Mesodermal cell (in vitro differentiated cells): ENCODE results near the gene PNRC1. TPM values are rescaled to one million over a fixed set of nuclear protein-coding genes. Genes with fewer than 3 reads are reported as not detected.
"Not testable (repeated sequence)": the region's sequence is repeated elsewhere in the genome, so short reads cannot be mapped to it uniquely, and the experiment has no call there.

Experiments used
- H3K27ac ChIP-seq: 2 replicates; pipeline ENCODE4 v1.7.0; 2013; ENCODE audit warnings: mild to moderate bottlenecking, low read depth, low read length, moderate library complexity; ENCODE audit not compliant: severe bottlenecking
- H3K36me3 ChIP-seq: 2 replicates; pipeline ENCODE4 v1.7.1; 2013; ENCODE audit warnings: mild to moderate bottlenecking, low read length, moderate library complexity; ENCODE audit not compliant: control insufficient read depth, insufficient read depth
- H3K4me1 ChIP-seq: one replicate; pipeline ENCODE4 v1.7.1; 2013; ENCODE audit warnings: mild to moderate bottlenecking, low read length; ENCODE audit not compliant: insufficient read depth, control insufficient read depth, poor library complexity, severe bottlenecking
- H3K4me3 ChIP-seq: 2 replicates; pipeline ENCODE4 v1.7.0; 2013; ENCODE audit warnings: low read length, control low read depth, mild to moderate bottlenecking; ENCODE audit not compliant: insufficient read depth, poor library complexity, severe bottlenecking; ENCODE audit errors: extremely low read depth
- H3K9me3 ChIP-seq: 2 replicates; pipeline ENCODE4 v1.7.1; 2013; ENCODE audit warnings: mild to moderate bottlenecking, low read length, moderate library complexity; ENCODE audit not compliant: control insufficient read depth
- WGBS, 2 experiments: methylation state at CpG; one replicate each; pipeline ENCODE4 v1.1.5; 2013; ENCODE audit warnings: missing lambda C conversion rate in 2 of 2; ENCODE audit not compliant: insufficient coverage in 2 of 2; 5-methylcytosine and 5-hydroxymethylcytosine counted together
- polyA plus RNA-seq, 2 experiments: library from polyadenylated mRNA; stranded (reverse); fragments of 50-300 nt; gene quantifications; one replicate each; pipeline ENCODE4 v1.2.3, GENCODE V29; 2013

Gene PNRC1
- 89.4 TPM for polyA plus RNA-seq (2013, experiment 1 of 2)
- polyA plus RNA-seq (2013, experiment 2 of 2): 112 TPM

DNA sequence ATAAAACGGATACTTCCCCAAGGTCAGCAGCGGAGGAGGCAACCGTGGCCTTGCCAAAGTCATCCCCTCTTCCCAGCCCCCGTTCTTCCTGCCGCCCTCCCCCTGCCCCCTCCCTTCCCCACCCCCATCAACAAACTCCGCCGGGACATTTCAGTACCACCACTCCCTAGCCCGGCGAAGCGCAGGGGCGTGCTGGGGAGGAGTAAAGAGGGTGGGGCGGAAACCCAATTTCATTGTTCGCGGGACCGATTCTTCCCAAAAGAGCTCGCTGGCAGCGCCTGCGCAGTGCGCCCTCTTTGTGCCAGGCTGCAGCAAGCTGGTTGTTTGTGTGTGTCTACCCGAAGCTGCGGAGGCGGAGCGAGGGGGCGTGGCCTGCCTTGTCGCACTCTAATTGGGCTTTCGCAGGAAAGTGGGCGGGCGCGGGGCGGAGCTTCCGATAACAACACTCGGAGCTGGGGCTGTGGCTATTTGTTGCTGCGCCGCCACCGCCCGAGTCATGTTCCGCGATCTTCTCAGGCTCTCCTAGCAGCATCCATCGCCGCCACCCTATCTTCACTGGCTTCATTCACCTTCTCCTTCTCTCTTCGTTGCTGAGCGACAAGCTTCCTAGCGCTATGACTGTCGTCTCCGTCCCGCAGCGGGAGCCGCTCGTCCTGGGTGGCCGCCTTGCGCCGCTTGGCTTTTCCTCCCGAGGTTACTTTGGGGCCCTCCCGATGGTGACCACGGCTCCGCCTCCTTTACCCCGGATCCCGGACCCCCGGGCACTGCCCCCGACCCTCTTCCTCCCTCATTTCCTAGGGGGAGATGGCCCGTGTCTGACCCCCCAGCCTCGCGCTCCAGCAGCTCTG is at the start of gene PNRC1:
PNRC1 (plus strand) TSS at position 471 of the 848 bp plus-strand sequence; CDS start at position 615, 144 bp downstream.
- peaks cover 2% of the 10 kb centered on the region for H3K4me1 ChIP-seq
- H3K9me3 ChIP-seq: no peaks in the 10 kb centered on the region
- H3K27ac ChIP-seq: peak within 1 kb of the TSS; percentile 98
- peaks cover 33% of the 10 kb centered on the region for H3K36me3 ChIP-seq
- 0% methylated on average over 35 to 47 of the region's 63 CpGs for WGBS, 2 experiments
- H3K4me3 ChIP-seq: peak within 1 kb of the TSS; percentile 99

DNA sequence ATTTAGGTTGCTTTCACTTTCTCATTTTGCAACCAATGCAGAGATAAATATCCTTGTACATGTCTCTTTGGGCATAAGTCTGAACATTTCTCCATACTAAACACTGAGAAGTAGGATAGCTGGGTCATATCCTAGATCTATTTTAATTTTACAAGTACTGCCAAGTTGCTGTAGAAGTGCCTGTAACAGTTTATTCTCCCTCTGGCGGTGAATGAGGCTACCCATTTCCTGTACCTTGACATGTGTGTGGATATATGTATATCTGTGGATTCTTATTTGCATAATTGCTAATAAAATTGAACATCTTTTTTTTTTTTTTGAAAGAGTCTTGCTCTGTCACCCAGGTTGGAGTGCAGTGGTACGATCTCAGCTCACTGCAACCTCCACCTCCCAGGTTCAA is 48.0 kb upstream of the PNRC1 start:
- Histone ChIP-seq H3K4me1 (peaks cover 8% of the 10 kb centered on the region), H3K4me3 (no peak overlapping the region), H3K27ac (no peak overlapping the region), H3K9me3 (peaks cover 10% of the 10 kb centered on the region), H3K36me3 (no peaks in the 10 kb centered on the region)
- no CpG with 5 or more reads among the region's 2 CpGs for WGBS, 2 experiments

- Histone ChIP-seq H3K36me3 (no peaks in the 10 kb centered on the region), H3K9me3 (peaks cover 17% of the 10 kb centered on the region), H3K4me3 (no peak overlapping the region), H3K4me1 (peaks cover 8% of the 10 kb centered on the region), H3K27ac (no peak overlapping the region)
- WGBS, 2 experiments: 83 to 100% methylated on average over 1 of the region's 1 CpG
Observed at GRCh38 chr6:89033461-89033860, 47.1 kb upstream of the PNRC1 start.

DNA sequence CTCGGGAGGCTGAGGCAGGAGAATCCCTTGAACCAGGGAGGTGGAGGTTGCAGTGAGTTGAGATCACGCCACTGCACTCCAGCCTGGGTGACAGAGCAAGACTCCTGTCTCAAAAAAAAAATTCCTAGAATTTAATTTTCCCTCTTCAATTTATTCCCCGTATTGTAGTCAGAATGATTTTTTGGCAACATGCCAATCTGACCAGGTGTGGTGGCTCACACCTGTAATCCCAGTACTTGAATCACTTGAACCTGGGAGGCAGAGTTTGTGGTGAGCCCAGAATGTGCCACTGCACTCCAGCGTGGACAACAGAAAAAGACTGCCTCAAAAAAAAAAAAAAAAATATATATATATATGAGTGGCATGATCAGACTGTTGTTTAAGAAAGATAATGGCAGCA is 46.4 kb upstream of the PNRC1 start:
- H3K36me3 ChIP-seq, H3K27ac ChIP-seq, H3K4me1 ChIP-seq, H3K4me3 ChIP-seq: not testable (repeated sequence)
- H3K9me3 ChIP-seq: peaks cover 23% of the 10 kb centered on the region
- WGBS, 2 experiments: 85 to 90% methylated on average over 2 to 3 of the region's 4 CpGs

DNA sequence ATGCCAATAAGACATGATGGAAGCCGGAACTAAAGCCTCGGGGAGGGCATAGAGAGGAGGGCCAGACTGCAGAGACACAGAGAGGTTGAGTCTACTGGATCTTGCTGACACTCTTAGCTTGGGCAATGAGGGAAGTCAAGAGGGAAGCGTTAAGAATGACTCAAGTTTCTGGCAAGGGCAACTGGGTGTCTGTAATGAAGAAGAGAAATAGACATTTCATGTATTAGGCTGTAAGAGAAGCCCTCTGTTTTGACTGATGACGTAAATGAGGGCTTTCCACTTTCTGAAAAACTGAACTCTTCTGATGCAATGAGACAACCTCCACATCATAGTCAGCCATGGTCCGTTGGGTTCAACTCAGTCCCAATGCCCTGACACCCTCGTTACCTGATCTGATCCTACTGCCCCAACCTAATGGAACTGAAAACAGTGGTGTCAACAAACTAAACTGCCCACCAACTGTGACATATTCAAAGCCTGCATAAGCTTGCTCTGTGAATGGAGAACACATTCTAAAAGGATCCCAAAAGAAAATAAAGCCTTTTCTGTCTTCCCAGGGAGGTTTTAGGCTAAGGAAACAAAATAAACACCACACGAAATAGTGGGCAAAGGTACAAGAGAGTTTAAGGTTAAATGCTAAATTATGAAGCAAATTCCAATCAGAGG is 45.8 kb upstream of the PNRC1 start:
- no peak overlapping the region for H3K4me3 ChIP-seq
- 79 to 82% methylated on average over 6 of the region's 7 CpGs for WGBS, 2 experiments
- no peak overlapping the region for H3K27ac ChIP-seq

GRCh38 chr6:89035252-89036101 is 45.1 kb upstream of the PNRC1 start:
- Histone ChIP-seq H3K4me3 (no peak overlapping the region), H3K36me3 (no peaks in the 10 kb centered on the region), H3K27ac (peak overlapping the region; percentile 23), H3K4me1 (peaks cover 8% of the 10 kb centered on the region), H3K9me3 (peaks cover 23% of the 10 kb centered on the region)
- 87 to 92% methylated on average over 11 to 14 of the region's 14 CpGs for WGBS, 2 experiments

More for the DNA sequence above, 45.8 kb upstream of the PNRC1 start:
- Histone ChIP-seq H3K4me1 (peaks cover 8% of the 10 kb centered on the region), H3K9me3 (peaks cover 23% of the 10 kb centered on the region), H3K36me3 (no peaks in the 10 kb centered on the region)

- Histone ChIP-seq H3K4me1 (peaks cover 8% of the 10 kb centered on the region), H3K9me3 (peaks cover 23% of the 10 kb centered on the region), H3K4me3 (no peak overlapping the region), H3K36me3 (no peaks in the 10 kb centered on the region), H3K27ac (no peak overlapping the region)
- WGBS, 2 experiments: 89 to 94% methylated on average over 4 to 5 of the region's 5 CpGs
Observed at GRCh38 chr6:89037141-89037900, 43.2 kb upstream of the PNRC1 start.

- H3K4me1 ChIP-seq, H3K27ac ChIP-seq, H3K4me3 ChIP-seq: not testable (repeated sequence)
Observed at GRCh38 chr6:89037901-89038293, 42.7 kb upstream of the PNRC1 start.

GRCh38 chr6:89042664-89043063 is 37.9 kb upstream of the PNRC1 start:
- no peaks in the 10 kb centered on the region for H3K36me3 ChIP-seq
- peaks cover 13% of the 10 kb centered on the region for H3K9me3 ChIP-seq
- no peak overlapping the region for H3K27ac ChIP-seq
- WGBS, 2 experiments: 67% methylated on average over 1 of the region's 3 CpGs; no CpG with 5 or more reads in 1 of the 2 experiments
- H3K4me1 ChIP-seq: no peaks in the 10 kb centered on the region
- H3K4me3 ChIP-seq: no peak overlapping the region

More at GRCh38 chr6:89037901-89038293, 42.7 kb upstream of the PNRC1 start:
- H3K36me3 ChIP-seq: not testable (repeated sequence)
- H3K9me3 ChIP-seq: peaks cover 23% of the 10 kb centered on the region
